Measurements from ENCODE around the gene PIGC.

Gene PIGC

GRCh38 chr1:172472495-172472894 lies 28.6 kb upstream of the PIGC start:
- TF ChIP-seq CTCF (IDR thresholded peaks at IDR 0.05; ENCODE audit: unreplicated experiment in 3 of 3) = no peak
- Mint-ChIP-seq H3K9me3 (no peaks in the 10 kb centered on the region), H3K27ac (no peak overlapping the region), H3K27me3 (ENCODE audit: low read depth) (no peaks in the 10 kb centered on the region), H3K4me3 (no peak overlapping the region), H3K36me3 (ENCODE audit: low read depth) (no peaks in the 10 kb centered on the region), H3K4me1 (peaks cover 18% of the 10 kb centered on the region)

GRCh38 chr1:172471666-172472065 lies 27.8 kb upstream of the PIGC start:
- TF ChIP-seq CTCF (IDR thresholded peaks at IDR 0.05; ENCODE audit: unreplicated experiment in 3 of 3) = no peak
- no peak overlapping the region for H3K27ac Mint-ChIP-seq
- no peaks in the 10 kb centered on the region for H3K27me3 Mint-ChIP-seq (ENCODE audit: low read depth)
- H3K4me1 Mint-ChIP-seq = peaks cover 20% of the 10 kb centered on the region
- no peaks in the 10 kb centered on the region for H3K9me3 Mint-ChIP-seq
- H3K4me3 Mint-ChIP-seq = no peak overlapping the region
- H3K36me3 Mint-ChIP-seq (ENCODE audit: low read depth) = no peaks in the 10 kb centered on the region

DNA sequence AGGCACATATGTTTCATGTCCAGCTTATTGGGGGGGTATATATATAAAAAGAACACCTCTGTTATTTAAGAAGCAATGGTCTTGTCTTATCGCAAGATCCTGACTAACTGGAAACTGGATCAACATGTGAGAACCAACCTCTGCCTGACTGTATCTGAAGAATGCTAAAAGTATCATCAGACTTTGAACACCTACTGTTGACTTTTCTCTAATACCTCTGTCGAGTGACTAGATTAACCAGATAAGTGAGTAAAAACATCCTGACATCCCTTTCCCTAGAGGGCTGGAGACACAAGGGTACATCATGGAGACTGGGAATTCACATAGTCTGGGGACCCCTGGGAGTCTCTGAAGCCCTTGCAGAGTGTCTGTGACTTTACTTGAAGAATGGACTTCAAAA lies 26.3 kb upstream of the PIGC start:
- no peaks in the 10 kb centered on the region for H3K36me3 Mint-ChIP-seq (ENCODE audit: low read depth)
- peaks cover 29% of the 10 kb centered on the region for H3K4me1 Mint-ChIP-seq
- no peaks in the 10 kb centered on the region for H3K27me3 Mint-ChIP-seq (ENCODE audit: low read depth)
- no peak overlapping the region for H3K27ac Mint-ChIP-seq
- no peak for TF ChIP-seq CTCF (IDR thresholded peaks at IDR 0.05; ENCODE audit: unreplicated experiment in 3 of 3)
- no peak overlapping the region for H3K4me3 Mint-ChIP-seq
- H3K9me3 Mint-ChIP-seq = no peaks in the 10 kb centered on the region

- no peak for TF ChIP-seq CTCF (IDR thresholded peaks at IDR 0.05; ENCODE audit: unreplicated experiment in 3 of 3)
- H3K4me3 Mint-ChIP-seq = no peak overlapping the region
- peaks cover 30% of the 10 kb centered on the region for H3K4me1 Mint-ChIP-seq
- no peaks in the 10 kb centered on the region for H3K27me3 Mint-ChIP-seq (ENCODE audit: low read depth)
- no peaks in the 10 kb centered on the region for H3K36me3 Mint-ChIP-seq (ENCODE audit: low read depth)
- H3K27ac Mint-ChIP-seq = no peak overlapping the region
- H3K9me3 Mint-ChIP-seq = no peaks in the 10 kb centered on the region
Measured at GRCh38 chr1:172469717-172470116, 25.8 kb upstream of the PIGC start.

GRCh38 chr1:172468296-172468695 lies 24.4 kb upstream of the PIGC start:
- H3K27ac Mint-ChIP-seq = peak overlapping the region; percentile 15 to 81 (median 68)
- no peaks in the 10 kb centered on the region for H3K36me3 Mint-ChIP-seq (ENCODE audit: low read depth)
- peaks cover 35% of the 10 kb centered on the region for H3K4me1 Mint-ChIP-seq
- H3K9me3 Mint-ChIP-seq = no peaks in the 10 kb centered on the region
- H3K27me3 Mint-ChIP-seq (ENCODE audit: low read depth) = no peaks in the 10 kb centered on the region
- peak overlapping the region in 1 of 3 experiments; percentile 42 for H3K4me3 Mint-ChIP-seq
- no peak for TF ChIP-seq CTCF (IDR thresholded peaks at IDR 0.05; ENCODE audit: unreplicated experiment in 3 of 3)

GRCh38 chr1:172467446-172467845 lies 23.6 kb upstream of the PIGC start:
- no peak for TF ChIP-seq CTCF (IDR thresholded peaks at IDR 0.05; ENCODE audit: unreplicated experiment in 3 of 3)
- Mint-ChIP-seq H3K27ac (no peak overlapping the region), H3K9me3 (no peaks in the 10 kb centered on the region), H3K27me3 (ENCODE audit: low read depth) (no peaks in the 10 kb centered on the region), H3K36me3 (ENCODE audit: low read depth) (no peaks in the 10 kb centered on the region), H3K4me3 (no peak overlapping the region), H3K4me1 (peaks cover 35% of the 10 kb centered on the region)
